Lower lobe of right lung (tissue), 2 donors: ENCODE data around the gene CMTR1. TPM values are rescaled to one million over a fixed set of nuclear protein-coding genes. Genes with fewer than 3 reads are reported as not detected.

Source experiments
- ATAC-seq, 2 donors: fragments of 200-7000 bp; cut with Tn5 transposase; one replicate each; pipeline ENCODE4 v1.9.1; 2020 to 2022; ENCODE audit warnings: mild to moderate bottlenecking in 2 of 2, moderate library complexity in 2 of 2
- DNase-seq: peaks from one replicate; pipeline ENCODE4 v3.0.0-alpha.2; 2020
- H3K27ac ChIP-seq: fragments of 200-600 bp; one replicate; pipeline ENCODE4 v1.8.0; 2022
- H3K27me3 ChIP-seq: fragments of 200-600 bp; one replicate; pipeline ENCODE4 v1.8.0; 2022; ENCODE audit warnings: low read depth
- H3K36me3 ChIP-seq: fragments of 200-600 bp; one replicate; pipeline ENCODE4 v1.8.0; 2022; ENCODE audit warnings: mild to moderate bottlenecking
- H3K4me1 ChIP-seq: fragments of 200-600 bp; one replicate; pipeline ENCODE4 v1.8.0; 2022
- H3K4me3 ChIP-seq: fragments of 200-600 bp; one replicate; pipeline ENCODE4 v1.8.0; 2022; ENCODE audit warnings: mild to moderate bottlenecking
- H3K9me3 ChIP-seq: fragments of 200-600 bp; one replicate; pipeline ENCODE4 v1.8.0; 2022
- CTCF ChIP-seq: fragments of 200-600 bp; IDR thresholded peaks from one replicate; pipeline ENCODE4 v1.8.0; 2022; ENCODE audit warnings: antibody characterized with exemption, mild to moderate bottlenecking
- intact Hi-C: fragments of 100-400 bp; cut with DNase I; formaldehyde crosslinking; loops from one replicate; pipeline ENCODE4 v1.11.0; 2022
- long read RNA-seq: library from polyadenylated mRNA; unstranded; transcript quantifications from one replicate; pipeline ENCODE4 v2.0.0, GENCODE V29; 2021
- total RNA-seq: library from RNA; stranded (reverse); fragmentation: NEBNext Ultra II Directional; extraction: Animal tissue kit (Norgen Biotek cat#: 25700); gene quantifications from one replicate; pipeline ENCODE4 v1.2.1, GENCODE V29; 2021
- donor health status: DM: no; HTN: yes; CAD: no; lungs with severe emphysema.

CMTR1 gene
- total RNA-seq = 42.9 TPM
- long read RNA-seq, full-length matches to known transcripts = 8 of 22 reads
- long read RNA-seq, partial matches to known transcripts = 7 of 22 reads
- long read RNA-seq, other reads (novel, unspliced or antisense) = 7 of 22 reads

- ATAC-seq (peak; percentile 99 to 100), DNase-seq (peak; percentile 97)
- peaks cover 12% of the 10 kb centered on the region for H3K4me1 ChIP-seq
- TF ChIP-seq CTCF = no peak
- peaks cover 28% of the 10 kb centered on the region for H3K36me3 ChIP-seq
- peak within 1 kb of the TSS; percentile 93 for H3K27ac ChIP-seq
- intact Hi-C loops = no loop called here
- peak within 1 kb of the TSS; percentile 79 for H3K4me3 ChIP-seq
- no peaks in the 10 kb centered on the region for H3K9me3 ChIP-seq
- no peaks in the 10 kb centered on the region for H3K27me3 ChIP-seq
These were observed at the start of gene CMTR1 for GRCh38 chr6:37432916-37433656. TSS of gene CMTR1 (plus strand) at chr6:37433221. CDS start at chr6:37435630, 2,409 bp downstream.

GRCh38 chr6:37388578-37388977 is 44.4 kb upstream of the CMTR1 start:
- Histone ChIP-seq H3K4me3 (no peak overlapping the region), H3K27me3 (no peaks in the 10 kb centered on the region), H3K36me3 (peaks cover 82% of the 10 kb centered on the region), H3K9me3 (no peaks in the 10 kb centered on the region), H3K27ac (no peak overlapping the region), H3K4me1 (no peaks in the 10 kb centered on the region)
- intact Hi-C loops = no loop called here
- DNase-seq (no peak), ATAC-seq (no peak)
- TF ChIP-seq CTCF = no peak

GRCh38 chr6:37389857-37390256 is 43.2 kb upstream of the CMTR1 start:
- intact Hi-C loops = no loop called here
- ATAC-seq = no peak
- no peak overlapping the region for H3K4me3 ChIP-seq

GRCh38 chr6:37391120-37391519 is 41.9 kb upstream of the CMTR1 start:
- Histone ChIP-seq H3K27ac (no peak overlapping the region), H3K9me3 (no peaks in the 10 kb centered on the region), H3K4me3 (no peak overlapping the region), H3K36me3 (peaks cover 68% of the 10 kb centered on the region), H3K27me3 (no peaks in the 10 kb centered on the region), H3K4me1 (no peaks in the 10 kb centered on the region)
- no peak for ATAC-seq
- TF ChIP-seq CTCF = no peak
- intact Hi-C loops = no loop called here
- no peak for DNase-seq

More at GRCh38 chr6:37389857-37390256, 43.2 kb upstream of the CMTR1 start:
- DNase-seq = no peak
- H3K36me3 ChIP-seq = peaks cover 73% of the 10 kb centered on the region
- TF ChIP-seq CTCF = no peak
- H3K27me3 ChIP-seq = no peaks in the 10 kb centered on the region
- no peaks in the 10 kb centered on the region for H3K9me3 ChIP-seq
- no peaks in the 10 kb centered on the region for H3K4me1 ChIP-seq
- no peak overlapping the region for H3K27ac ChIP-seq

GRCh38 chr6:37392821-37393220 is 40.2 kb upstream of the CMTR1 start:
- ATAC-seq = no peak
- no peak overlapping the region for H3K27ac ChIP-seq
- DNase-seq = no peak
- H3K36me3 ChIP-seq = peaks cover 51% of the 10 kb centered on the region
- H3K4me1 ChIP-seq = no peaks in the 10 kb centered on the region
- H3K27me3 ChIP-seq = no peaks in the 10 kb centered on the region
- H3K4me3 ChIP-seq = no peak overlapping the region
- no peak for TF ChIP-seq CTCF
- intact Hi-C loops = no loop called here
- no peaks in the 10 kb centered on the region for H3K9me3 ChIP-seq
